Hepatocyte (in vitro differentiated cells): ENCODE measurements around the gene RNF7. TPM values are rescaled to one million over a fixed set of nuclear protein-coding genes. Genes with fewer than 3 reads are reported as not detected.

ENCODE experiments used
- DNase-seq: peaks from one replicate; pipeline ENCODE4 v3.0.0-alpha.2; 2016; ENCODE audit warnings: low spot score
- H2AFZ ChIP-seq: fragments of 200-600 bp; sonication (generic); 2 replicates; pipeline ENCODE4 v1.6.0; 2016; ENCODE audit warnings: antibody characterized with exemption, mild to moderate bottlenecking
- H3K27ac ChIP-seq: fragments of 200-600 bp; sonication (generic); 2 replicates; pipeline ENCODE4 v1.5.1; 2016; ENCODE audit warnings: mild to moderate bottlenecking
- H3K27me3 ChIP-seq: fragments of 200-600 bp; sonication (generic); 2 replicates; pipeline ENCODE4 v1.6.1; 2016
- H3K36me3 ChIP-seq: fragments of 200-600 bp; sonication (generic); replicated peaks from 2 replicates; pipeline ENCODE4 v1.5.1; 2016; ENCODE audit warnings: low read depth; ENCODE audit not compliant: insufficient read depth
- H3K4me1 ChIP-seq: fragments of 200-600 bp; sonication (generic); 2 replicates; pipeline ENCODE4 v1.5.1; 2016; ENCODE audit warnings: mild to moderate bottlenecking, moderate library complexity; ENCODE audit not compliant: insufficient read depth
- H3K4me2 ChIP-seq: fragments of 200-600 bp; sonication (generic); 2 replicates; pipeline ENCODE4 v1.6.0; 2016
- H3K4me3 ChIP-seq: fragments of 200-600 bp; sonication (generic); 2 replicates; pipeline ENCODE4 v1.5.1; 2016; ENCODE audit warnings: mild to moderate bottlenecking
- H3K79me2 ChIP-seq: fragments of 200-600 bp; sonication (generic); 2 replicates; pipeline ENCODE4 v1.6.0; 2017; ENCODE audit warnings: mild to moderate bottlenecking
- H3K9me2 ChIP-seq: fragments of 200-600 bp; sonication (generic); replicated peaks from 2 replicates; pipeline ENCODE4 v1.6.0; 2017; ENCODE audit warnings: mild to moderate bottlenecking; ENCODE audit not compliant: insufficient read depth
- H3K9me3 ChIP-seq: fragments of 200-600 bp; sonication (generic); 2 replicates; pipeline ENCODE4 v1.5.1; 2016; ENCODE audit warnings: low read depth, mild to moderate bottlenecking
- H4K20me1 ChIP-seq: fragments of 200-600 bp; sonication (generic); 2 replicates; pipeline ENCODE4 v1.6.0; 2016; ENCODE audit warnings: mild to moderate bottlenecking; ENCODE audit not compliant: insufficient read depth, poor library complexity, severe bottlenecking
- CTCF ChIP-seq: fragments of 200-600 bp; sonication (generic); IDR thresholded peaks from 2 replicates; pipeline ENCODE4 v1.5.1; 2016; ENCODE audit warnings: antibody characterized with exemption, mild to moderate bottlenecking; ENCODE audit not compliant: poor library complexity
- EZH2 ChIP-seq: fragments of 200-600 bp; sonication (generic); IDR thresholded peaks from 2 replicates; pipeline ENCODE4 v1.6.1; 2016; ENCODE audit warnings: antibody characterized with exemption, mild to moderate bottlenecking, borderline replicate concordance
- EZH2phosphoT487 ChIP-seq: fragments of 200-600 bp; sonication (generic); IDR thresholded peaks from one replicate; pipeline ENCODE4 v1.6.1; 2018; ENCODE audit warnings: antibody characterized with exemption, mild to moderate bottlenecking, low read depth, moderate library complexity; ENCODE audit not compliant: unreplicated experiment, severe bottlenecking
- WGBS: methylation state at CpG from one replicate; pipeline ENCODE4 v1.1.6; 2016; ENCODE audit warnings: low lambda C conversion rate; ENCODE audit errors: missing lambda C conversion rate; 5-methylcytosine and 5-hydroxymethylcytosine counted together
- polyA plus RNA-seq: library from polyadenylated mRNA; unstranded; fragments of >200 nt; fragmentation: Nextera tagmentation; extraction: Ambion mirVana; gene quantifications from 2 replicates; pipeline ENCODE4 v1.2.1, GENCODE V29; 2016
- total RNA-seq: library from RNA; depleted of rRNA; stranded (reverse); fragments of >200 nt; gene quantifications from 2 replicates; pipeline ENCODE4 v1.2.3, GENCODE V29; 2014

RNF7 gene
- total and polyA plus RNA-seq, 2 experiments from 2014 or later, result 176 to 212 TPM

GRCh38 chr3:141789281-141789680 lies 51.2 kb downstream of the RNF7 start:
- Histone ChIP-seq H3K4me2 (no peak overlapping the region), H3K27ac (no peak overlapping the region), H2AFZ (no peak overlapping the region), H3K79me2 (no peaks in the 10 kb centered on the region), H3K4me3 (no peak overlapping the region), H3K27me3 (no peaks in the 10 kb centered on the region), H3K4me1 (no peaks in the 10 kb centered on the region), H3K9me2 (no peaks in the 10 kb centered on the region), H4K20me1 (no peaks in the 10 kb centered on the region), H3K9me3 (no peaks in the 10 kb centered on the region), H3K36me3 (no peaks in the 10 kb centered on the region)
- 93% methylated on average over 7 of the region's 7 CpGs for whole genome bisulfite sequencing
- TF ChIP-seq EZH2 (no peak), EZH2phosphoT487 (no peak), CTCF (no peak)
- DNase-seq, result no peak

GRCh38 chr3:141790171-141790570 lies 52.1 kb downstream of the RNF7 start:
- Histone ChIP-seq H3K4me2 (no peak overlapping the region), H3K9me2 (no peaks in the 10 kb centered on the region), H2AFZ (no peak overlapping the region), H3K36me3 (no peaks in the 10 kb centered on the region), H3K79me2 (no peaks in the 10 kb centered on the region), H3K4me1 (no peaks in the 10 kb centered on the region), H3K9me3 (no peaks in the 10 kb centered on the region), H3K4me3 (no peak overlapping the region), H3K27me3 (no peaks in the 10 kb centered on the region), H4K20me1 (no peaks in the 10 kb centered on the region), H3K27ac (no peak overlapping the region)
- DNase-seq, result no peak
- 81% methylated on average over 4 of the region's 4 CpGs for WGBS
- TF ChIP-seq CTCF, result no peak
- TF ChIP-seq EZH2, result no peak
- TF ChIP-seq EZH2phosphoT487, result no peak

DNA sequence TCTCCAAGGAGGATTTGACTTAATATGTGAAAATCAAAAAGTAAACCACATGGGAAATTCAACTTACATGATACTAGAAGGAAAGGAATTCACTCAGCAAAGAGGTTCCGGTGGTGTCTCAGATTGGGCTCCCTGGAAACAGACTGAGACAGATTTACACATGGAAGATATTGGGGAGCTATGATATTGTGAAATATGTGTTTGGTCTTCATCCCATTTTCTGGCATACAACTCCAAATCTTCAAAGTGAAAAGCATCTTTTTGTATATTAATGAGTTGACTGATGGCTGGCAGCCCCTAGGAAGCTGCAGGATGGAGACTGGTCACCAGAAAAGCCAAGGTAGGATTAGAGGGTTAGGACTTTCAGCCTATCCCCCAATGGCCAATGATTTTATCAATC lies 54.4 kb downstream of the RNF7 start:
- H3K4me1 ChIP-seq, result peaks cover under 1% of the 10 kb centered on the region
- H2AFZ ChIP-seq, result no peak overlapping the region
- no peaks in the 10 kb centered on the region for H3K9me3 ChIP-seq
- H3K27ac ChIP-seq, result no peak overlapping the region
- no peak for TF ChIP-seq CTCF
- no peak for TF ChIP-seq EZH2phosphoT487
- no peak for TF ChIP-seq EZH2
- 96% methylated on average over 1 of the region's 1 CpG for WGBS
- no peaks in the 10 kb centered on the region for H3K9me2 ChIP-seq
- no peaks in the 10 kb centered on the region for H3K79me2 ChIP-seq
- H3K36me3 ChIP-seq, result no peaks in the 10 kb centered on the region
- no peaks in the 10 kb centered on the region for H4K20me1 ChIP-seq
- H3K4me2 ChIP-seq, result no peak overlapping the region
- no peak for DNase-seq
- no peak overlapping the region for H3K4me3 ChIP-seq
- H3K27me3 ChIP-seq, result no peaks in the 10 kb centered on the region
